ENCODE data around the gene PDE6H.

- TF ChIP-seq, protein P1, sequence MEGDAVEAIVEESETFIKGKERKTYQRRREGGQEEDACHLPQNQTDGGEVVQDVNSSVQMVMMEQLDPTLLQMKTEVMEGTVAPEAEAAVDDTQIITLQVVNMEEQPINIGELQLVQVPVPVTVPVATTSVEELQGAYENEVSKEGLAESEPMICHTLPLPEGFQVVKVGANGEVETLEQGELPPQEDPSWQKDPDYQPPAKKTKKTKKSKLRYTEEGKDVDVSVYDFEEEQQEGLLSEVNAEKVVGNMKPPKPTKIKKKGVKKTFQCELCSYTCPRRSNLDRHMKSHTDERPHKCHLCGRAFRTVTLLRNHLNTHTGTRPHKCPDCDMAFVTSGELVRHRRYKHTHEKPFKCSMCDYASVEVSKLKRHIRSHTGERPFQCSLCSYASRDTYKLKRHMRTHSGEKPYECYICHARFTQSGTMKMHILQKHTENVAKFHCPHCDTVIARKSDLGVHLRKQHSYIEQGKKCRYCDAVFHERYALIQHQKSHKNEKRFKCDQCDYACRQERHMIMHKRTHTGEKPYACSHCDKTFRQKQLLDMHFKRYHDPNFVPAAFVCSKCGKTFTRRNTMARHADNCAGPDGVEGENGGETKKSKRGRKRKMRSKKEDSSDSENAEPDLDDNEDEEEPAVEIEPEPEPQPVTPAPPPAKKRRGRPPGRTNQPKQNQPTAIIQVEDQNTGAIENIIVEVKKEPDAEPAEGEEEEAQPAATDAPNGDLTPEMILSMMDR (optimal IDR thresholded peaks at IDR 0.05 in 1 of 3, IDR thresholded peaks at IDR 0.05 in 1 of 3, conservative IDR thresholded peaks at IDR 0.05 in 1 of 3; ENCODE audit: extremely low read depth in 1 of 3, insufficient read depth in 2 of 3, low read length in 3 of 3): no peak
- TF ChIP-seq EZH2 (IDR thresholded peaks at IDR 0.05; ENCODE audit: low read length): no peak
These were observed 12.8 kb upstream of the PDE6H start for GRCh38 chr12:14959916-14960496.

Data from keratinocyte (primary cell).